SH-SY5Y (cell line): ENCODE measurements around the gene DOCK9.

Source experiments
- GATA2 ChIP-seq: IDR thresholded peaks from 2 replicates; pipeline ENCODE4 v1.6.1; 2011; ENCODE audit warnings: mild to moderate bottlenecking, low read depth, low read length
- GATA3 ChIP-seq: IDR thresholded peaks from 2 replicates; pipeline ENCODE4 v1.6.1; 2011; ENCODE audit warnings: low read depth, mild to moderate bottlenecking, low read length, moderate library complexity

Gene DOCK9

GRCh38 chr13:98910501-98910951 is 67.3 kb downstream of the DOCK9 start:
- no peak for TF ChIP-seq GATA3
- TF ChIP-seq GATA2 = no peak

- TF ChIP-seq GATA2 = no peak
- TF ChIP-seq GATA3 = no peak
Observed at GRCh38 chr13:98909016-98909415, 68.8 kb downstream of the DOCK9 start.

- TF ChIP-seq GATA3 (no peak), GATA2 (no peak)
Observed at GRCh38 chr13:98906746-98907502, 70.9 kb downstream of the DOCK9 start.

- TF ChIP-seq GATA2 (no peak), GATA3 (no peak)
Observed at GRCh38 chr13:98905199-98905598, 72.7 kb downstream of the DOCK9 start.

- TF ChIP-seq GATA3 = no peak
- TF ChIP-seq GATA2 = no peak
Observed at GRCh38 chr13:98900442-98900841, 77.4 kb downstream of the DOCK9 start.

- no peak for TF ChIP-seq GATA3
- no peak for TF ChIP-seq GATA2
Observed at GRCh38 chr13:98897706-98898105, 80.2 kb downstream of the DOCK9 start.

- TF ChIP-seq GATA3 = no peak
- no peak for TF ChIP-seq GATA2
Observed at GRCh38 chr13:98896868-98897144, 81.1 kb downstream of the DOCK9 start.

GRCh38 chr13:98896083-98896867 is 81.6 kb downstream of the DOCK9 start:
- no peak for TF ChIP-seq GATA3
- TF ChIP-seq GATA2 = no peak

DNA sequence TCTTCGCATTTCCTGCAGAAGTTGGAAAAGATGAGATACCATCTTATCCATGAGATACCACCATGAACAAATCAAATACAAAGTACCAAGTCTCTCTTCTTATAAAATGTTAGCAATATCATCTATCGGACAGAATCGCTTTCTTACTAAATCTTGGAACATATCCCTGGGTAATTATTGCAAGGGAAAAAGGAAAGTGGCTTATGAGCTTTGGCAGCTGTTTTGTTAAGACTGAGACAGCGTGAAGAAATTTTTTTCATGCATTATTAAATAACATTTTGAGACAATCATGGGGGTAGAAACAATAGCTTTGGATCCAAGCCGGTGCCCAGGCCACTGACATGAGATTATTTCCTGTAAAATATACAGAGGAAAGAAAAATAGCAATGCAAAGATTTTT is 84.5 kb downstream of the DOCK9 start:
- TF ChIP-seq GATA2 (no peak), GATA3 (no peak)

- TF ChIP-seq GATA3 = no peak
- no peak for TF ChIP-seq GATA2
Observed at GRCh38 chr13:98892821-98893220, 85.0 kb downstream of the DOCK9 start.

DNA sequence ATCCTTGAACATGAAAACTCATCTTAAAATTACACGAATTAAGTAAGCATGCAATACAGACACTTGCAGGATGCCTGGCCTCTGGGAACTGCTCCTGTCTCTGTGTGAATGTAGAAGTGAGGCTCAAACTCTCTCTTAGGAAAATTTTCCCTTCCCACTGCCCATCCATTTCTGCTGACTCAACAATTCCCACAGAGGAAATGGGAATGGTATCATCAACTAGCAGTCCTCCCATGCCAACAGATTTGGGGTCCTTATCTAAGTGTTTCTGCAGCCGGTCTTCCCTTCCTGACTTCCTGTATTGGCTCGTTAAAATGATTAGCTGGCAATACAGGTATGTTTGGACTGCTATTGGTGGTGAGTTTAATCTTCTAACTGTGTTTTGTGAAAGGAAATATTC is 85.8 kb downstream of the DOCK9 start:
- TF ChIP-seq GATA3 (no peak), GATA2 (no peak)

GRCh38 chr13:98890925-98891324 is 86.9 kb downstream of the DOCK9 start:
- TF ChIP-seq GATA2 (no peak), GATA3 (no peak)

GRCh38 chr13:98890186-98890585 is 87.7 kb downstream of the DOCK9 start:
- no peak for TF ChIP-seq GATA2
- no peak for TF ChIP-seq GATA3

GRCh38 chr13:98889419-98890085 is 88.3 kb downstream of the DOCK9 start:
- TF ChIP-seq GATA2 (no peak), GATA3 (no peak)

DNA sequence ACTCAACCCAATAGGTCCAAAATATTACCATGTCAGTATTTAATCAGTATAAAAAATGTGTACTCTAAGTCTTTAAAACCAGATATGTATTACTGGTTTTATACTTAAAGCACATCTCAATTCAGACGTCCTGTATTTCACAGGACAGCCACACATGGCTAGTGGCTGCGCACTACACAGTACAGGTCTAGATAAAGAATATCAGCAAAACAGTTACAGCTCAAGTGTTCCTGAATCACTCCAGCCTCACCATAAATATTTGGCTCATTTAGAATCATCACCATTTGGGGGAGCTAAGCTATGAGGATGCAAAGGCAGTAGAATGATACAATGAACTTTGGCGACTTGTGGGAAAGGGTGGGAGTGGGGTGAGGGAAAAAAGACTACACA is 89.0 kb downstream of the DOCK9 start:
- TF ChIP-seq GATA2 = no peak
- no peak for TF ChIP-seq GATA3

DNA sequence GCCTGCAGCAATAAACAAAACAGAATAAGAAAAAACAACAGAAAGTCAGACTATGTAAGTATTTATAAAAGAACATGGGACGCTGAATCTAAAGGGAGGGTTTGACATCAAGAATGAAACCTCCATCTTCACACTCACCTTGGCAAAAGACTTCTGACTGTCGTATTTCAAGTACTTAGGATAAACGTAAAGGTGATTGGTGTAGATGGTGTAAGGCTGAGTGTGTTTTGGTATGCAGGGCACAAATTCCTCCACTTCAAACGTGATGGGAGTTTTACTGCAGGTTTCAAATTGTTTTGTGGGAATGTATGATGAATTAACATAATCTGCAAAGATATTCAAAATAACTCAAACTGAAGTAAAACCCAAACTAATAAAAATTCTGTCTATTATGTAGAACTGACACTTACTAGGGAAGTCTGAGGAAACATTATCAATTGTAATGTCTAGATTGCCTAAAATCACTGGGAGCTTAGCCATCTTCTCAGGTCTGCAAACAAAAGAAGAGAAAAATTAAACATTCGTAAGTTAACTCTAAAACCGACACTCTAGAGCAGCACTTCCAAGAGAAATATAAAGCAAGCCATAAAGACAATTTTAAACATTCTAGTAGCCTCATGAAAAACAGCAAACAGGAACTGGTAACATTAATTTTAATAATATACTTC is 89.5 kb downstream of the DOCK9 start:
- TF ChIP-seq GATA2 (no peak), GATA3 (no peak)
